SK-N-SH (cell line): ENCODE data around the gene ZPBP.

ENCODE experiments used
- TAF1 ChIP-seq: IDR thresholded peaks from 2 replicates; pipeline ENCODE4 v1.6.1; 2012; ENCODE audit warnings: low read depth, mild to moderate bottlenecking, low read length, moderate library complexity, borderline replicate concordance
- TF ChIP-seq, protein P1 (sequence below): fragments of 200-600 bp; sonication (generic); IDR thresholded peaks from 2 replicates; pipeline ENCODE4 v1.6.1; 2017; ENCODE audit warnings: antibody characterized with exemption, mild to moderate bottlenecking, moderate library complexity
- TF ChIP-seq, protein P2 (sequence below): IDR thresholded peaks from 2 replicates; pipeline ENCODE4 v1.4.0; 2012; ENCODE audit warnings: low read depth

DNA sequence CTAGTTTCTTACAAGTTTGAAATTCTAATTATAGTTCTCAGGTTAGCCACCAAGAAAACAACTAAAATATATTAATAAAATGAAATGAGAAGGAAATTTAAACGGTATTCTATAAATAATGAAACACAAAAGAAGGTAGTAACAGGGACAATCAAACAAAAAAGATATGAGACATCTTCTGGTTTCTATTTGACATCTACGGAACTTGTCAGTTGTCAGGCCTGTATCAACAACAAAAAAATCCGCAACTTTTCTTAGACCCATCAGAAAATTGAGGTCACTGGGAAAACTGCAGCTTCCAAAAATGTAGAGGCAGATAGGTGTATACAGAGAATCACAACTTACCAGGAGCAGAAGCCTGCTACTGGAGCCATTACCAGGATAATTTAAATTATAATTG lies 70.6 kb downstream of the ZPBP start:
- TF ChIP-seq, protein P1, sequence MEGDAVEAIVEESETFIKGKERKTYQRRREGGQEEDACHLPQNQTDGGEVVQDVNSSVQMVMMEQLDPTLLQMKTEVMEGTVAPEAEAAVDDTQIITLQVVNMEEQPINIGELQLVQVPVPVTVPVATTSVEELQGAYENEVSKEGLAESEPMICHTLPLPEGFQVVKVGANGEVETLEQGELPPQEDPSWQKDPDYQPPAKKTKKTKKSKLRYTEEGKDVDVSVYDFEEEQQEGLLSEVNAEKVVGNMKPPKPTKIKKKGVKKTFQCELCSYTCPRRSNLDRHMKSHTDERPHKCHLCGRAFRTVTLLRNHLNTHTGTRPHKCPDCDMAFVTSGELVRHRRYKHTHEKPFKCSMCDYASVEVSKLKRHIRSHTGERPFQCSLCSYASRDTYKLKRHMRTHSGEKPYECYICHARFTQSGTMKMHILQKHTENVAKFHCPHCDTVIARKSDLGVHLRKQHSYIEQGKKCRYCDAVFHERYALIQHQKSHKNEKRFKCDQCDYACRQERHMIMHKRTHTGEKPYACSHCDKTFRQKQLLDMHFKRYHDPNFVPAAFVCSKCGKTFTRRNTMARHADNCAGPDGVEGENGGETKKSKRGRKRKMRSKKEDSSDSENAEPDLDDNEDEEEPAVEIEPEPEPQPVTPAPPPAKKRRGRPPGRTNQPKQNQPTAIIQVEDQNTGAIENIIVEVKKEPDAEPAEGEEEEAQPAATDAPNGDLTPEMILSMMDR: no peak
- TF ChIP-seq, protein P2, sequence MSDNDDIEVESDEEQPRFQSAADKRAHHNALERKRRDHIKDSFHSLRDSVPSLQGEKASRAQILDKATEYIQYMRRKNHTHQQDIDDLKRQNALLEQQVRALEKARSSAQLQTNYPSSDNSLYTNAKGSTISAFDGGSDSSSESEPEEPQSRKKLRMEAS: no peak
- no peak for TF ChIP-seq TAF1
